ENCODE measurements around the gene FGF14.
"Not testable (repeated sequence)": the region's sequence is repeated elsewhere in the genome, so short reads cannot be mapped to it uniquely, and the experiment has no call there.

The FGF14 gene

GRCh38 chr13:102090532-102090931 is 311.3 kb downstream of the FGF14 start:
- no peak for DNase-seq (ENCODE audit: low read depth)
- no peak for TF ChIP-seq CTCF (conservative IDR thresholded peaks at IDR 0.05; ENCODE audit: low read depth, low read length)
- no peak overlapping the region for H3K4me3 ChIP-seq (ENCODE audit: low read depth, low read length)

GRCh38 chr13:102089722-102090121 is 312.1 kb downstream of the FGF14 start:
- no peak for DNase-seq (ENCODE audit: low read depth)
- TF ChIP-seq CTCF (conservative IDR thresholded peaks at IDR 0.05; ENCODE audit: low read depth, low read length): no peak
- no peak overlapping the region for H3K4me3 ChIP-seq (ENCODE audit: low read depth, low read length)

- H3K4me3 ChIP-seq (ENCODE audit: low read depth, low read length): no peak overlapping the region
- TF ChIP-seq CTCF (conservative IDR thresholded peaks at IDR 0.05; ENCODE audit: low read depth, low read length): peak; percentile 46
- peak; percentile 58 for DNase-seq (ENCODE audit: low read depth)
Measured at GRCh38 chr13:102089177-102089576, 312.7 kb downstream of the FGF14 start.

- TF ChIP-seq CTCF (conservative IDR thresholded peaks at IDR 0.05; ENCODE audit: low read depth, low read length): no peak
- DNase-seq (ENCODE audit: low read depth): no peak
- no peak overlapping the region for H3K4me3 ChIP-seq (ENCODE audit: low read depth, low read length)
Measured at GRCh38 chr13:102073251-102073650, 328.6 kb downstream of the FGF14 start.

- H3K4me3 ChIP-seq (ENCODE audit: low read depth, low read length): no peak overlapping the region
- DNase-seq (ENCODE audit: low read depth): no peak
- TF ChIP-seq CTCF (conservative IDR thresholded peaks at IDR 0.05; ENCODE audit: low read depth, low read length): no peak
Measured at GRCh38 chr13:102071711-102072110, 330.1 kb downstream of the FGF14 start.

GRCh38 chr13:102068323-102068722 is 333.5 kb downstream of the FGF14 start:
- H3K4me3 ChIP-seq (ENCODE audit: low read depth, low read length); DNase-seq (ENCODE audit: low read depth): not testable (repeated sequence)

GRCh38 chr13:102055090-102055779 is 346.6 kb downstream of the FGF14 start:
- no peak overlapping the region for H3K4me3 ChIP-seq (ENCODE audit: low read depth, low read length)

More at GRCh38 chr13:102055090-102055779, 346.6 kb downstream of the FGF14 start:
- TF ChIP-seq CTCF (conservative IDR thresholded peaks at IDR 0.05; ENCODE audit: low read depth, low read length): no peak
- no peak for DNase-seq (ENCODE audit: low read depth)

All from choroid plexus epithelial cell (primary cell).